ENCODE data around the gene SPECC1L. TPM values are rescaled to one million over a fixed set of nuclear protein-coding genes. Genes with fewer than 3 reads are reported as not detected.

SPECC1L gene
- polyA plus RNA-seq, 4 donors = 44.2 to 51.1 (median 48.0) TPM

DNA sequence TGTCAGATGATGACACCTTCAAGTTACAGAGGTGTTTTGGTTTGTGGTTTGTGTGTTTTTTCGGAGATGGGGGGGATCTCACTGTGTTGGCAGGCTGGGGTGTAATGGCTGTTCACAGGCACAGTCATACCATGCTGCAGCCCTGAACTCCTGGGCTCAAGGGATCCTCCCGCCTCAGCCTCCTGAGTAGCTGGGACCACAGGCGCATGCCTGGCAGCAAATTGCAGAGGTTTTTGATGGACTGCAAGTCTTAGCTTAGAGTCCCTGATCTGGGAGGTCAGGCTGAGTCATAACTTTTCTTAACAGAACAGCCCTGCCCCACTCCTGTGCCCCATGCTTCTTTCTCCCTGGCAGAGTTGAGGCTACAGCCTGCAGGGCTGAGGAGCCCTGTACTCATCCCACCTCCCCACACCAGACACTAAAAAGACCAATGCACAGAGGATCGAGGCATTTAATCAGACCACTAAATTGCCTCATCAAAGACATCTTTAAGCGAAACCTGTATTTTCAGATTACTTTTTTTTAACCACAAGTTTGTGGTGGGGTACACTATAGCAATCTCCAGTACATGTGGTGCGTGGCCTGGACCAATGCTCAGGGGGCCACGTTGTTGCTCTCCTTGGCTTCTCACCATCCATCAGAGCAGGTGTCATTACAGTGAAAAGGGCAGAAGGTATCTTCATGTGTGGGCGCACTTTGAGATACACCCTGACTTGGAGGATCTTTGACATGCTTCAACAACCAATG is 139.7 kb downstream of the SPECC1L start:
- no peak for DNase-seq (ENCODE audit: low read depth in 4 of 4, low spot score in 2 of 4)

DNA sequence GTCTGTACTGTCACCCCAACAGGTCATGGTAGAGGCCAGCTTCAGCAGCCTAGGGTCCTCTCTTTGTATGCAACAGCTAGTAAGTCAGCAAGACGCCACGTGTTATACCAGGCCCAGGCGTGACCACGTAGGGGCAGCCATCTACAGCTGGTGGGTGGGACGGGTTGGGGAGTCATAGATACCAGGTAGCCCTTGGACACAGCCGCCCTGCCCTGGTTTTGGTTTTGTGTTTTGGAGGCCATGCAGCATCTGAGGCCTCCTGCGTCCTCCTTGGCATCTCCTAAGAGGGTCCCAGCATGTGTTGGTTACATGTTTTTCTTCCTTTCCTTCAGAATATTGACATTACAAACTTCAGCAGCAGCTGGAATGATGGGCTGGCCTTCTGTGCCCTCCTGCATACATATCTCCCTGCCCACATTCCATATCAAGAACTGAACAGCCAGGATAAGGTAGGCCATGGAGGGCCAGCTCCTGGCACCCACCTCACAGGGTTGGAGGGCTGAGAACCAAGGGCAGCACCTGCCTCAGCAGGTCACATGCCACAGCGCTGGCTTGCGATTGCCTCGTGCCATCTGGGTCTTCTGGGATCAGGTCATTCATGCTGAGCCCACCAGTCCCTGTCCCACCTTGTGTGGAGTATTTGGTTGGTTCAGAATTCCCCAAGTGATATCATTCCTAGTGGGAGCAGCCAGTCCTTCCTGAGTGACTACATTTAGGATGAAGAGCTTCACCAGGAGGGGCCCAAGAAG is 140.8 kb downstream of the SPECC1L start:
- DNase-seq (ENCODE audit: low read depth in 4 of 4, low spot score in 2 of 4) = no peak

- DNase-seq (ENCODE audit: low read depth in 4 of 4, low spot score in 2 of 4) = no peak
These were observed 141.6 kb downstream of the SPECC1L start for GRCh38 chr22:24412274-24412673.

DNA sequence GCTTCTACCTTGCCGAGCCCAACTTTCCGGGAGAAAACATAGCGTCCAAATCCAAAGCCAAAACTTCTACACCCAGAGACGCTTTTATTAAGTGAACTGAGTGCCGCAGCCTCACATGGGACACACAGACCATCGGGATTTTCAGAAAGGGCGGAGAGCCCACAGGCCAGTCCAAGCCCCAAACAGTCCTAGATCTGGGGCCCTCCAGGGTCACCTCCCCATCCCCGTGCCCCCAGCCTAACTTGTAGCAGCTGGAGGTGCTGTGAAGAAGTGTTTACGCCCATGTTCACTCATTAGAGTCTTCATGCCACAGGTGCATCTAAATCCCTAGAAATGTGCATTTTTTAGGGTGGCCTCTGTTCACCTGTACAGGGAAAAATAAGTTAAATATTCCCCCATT is 142.6 kb downstream of the SPECC1L start:
- no peak for DNase-seq (ENCODE audit: low read depth in 4 of 4, low spot score in 2 of 4)

DNA sequence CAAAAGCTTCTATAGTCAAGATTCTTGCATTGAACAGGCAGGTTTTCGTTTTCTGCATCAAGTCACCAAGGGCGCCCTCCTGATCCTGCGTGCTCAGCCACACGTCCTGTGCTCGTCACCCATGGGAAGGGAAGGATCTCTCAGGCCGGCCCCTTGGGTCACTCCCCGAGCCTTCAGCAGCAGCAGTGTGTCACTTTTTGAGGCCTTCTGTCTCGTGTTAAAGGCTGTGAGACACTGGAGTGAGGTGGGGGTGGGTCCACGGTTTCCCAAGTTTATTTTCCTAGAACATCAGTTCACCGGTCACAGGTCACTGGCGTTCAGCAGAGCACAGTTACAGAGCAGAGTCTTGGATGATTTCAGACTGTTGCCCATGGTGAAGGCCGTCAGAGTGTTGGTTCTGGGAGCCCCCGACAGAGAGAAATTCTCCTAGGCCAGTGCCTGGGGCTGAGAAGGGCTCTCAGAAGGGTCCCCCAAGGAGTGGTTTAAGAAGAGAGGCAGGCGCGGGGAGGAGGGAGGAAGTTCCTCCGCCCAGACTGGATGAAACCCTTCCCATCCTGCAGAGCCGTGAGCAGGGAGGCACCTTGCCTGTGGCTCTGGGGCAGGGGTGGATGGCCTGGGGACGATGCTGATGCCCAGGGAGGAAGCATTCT is 143.2 kb downstream of the SPECC1L start:
- no peak for DNase-seq (ENCODE audit: low read depth in 4 of 4, low spot score in 2 of 4)

DNA sequence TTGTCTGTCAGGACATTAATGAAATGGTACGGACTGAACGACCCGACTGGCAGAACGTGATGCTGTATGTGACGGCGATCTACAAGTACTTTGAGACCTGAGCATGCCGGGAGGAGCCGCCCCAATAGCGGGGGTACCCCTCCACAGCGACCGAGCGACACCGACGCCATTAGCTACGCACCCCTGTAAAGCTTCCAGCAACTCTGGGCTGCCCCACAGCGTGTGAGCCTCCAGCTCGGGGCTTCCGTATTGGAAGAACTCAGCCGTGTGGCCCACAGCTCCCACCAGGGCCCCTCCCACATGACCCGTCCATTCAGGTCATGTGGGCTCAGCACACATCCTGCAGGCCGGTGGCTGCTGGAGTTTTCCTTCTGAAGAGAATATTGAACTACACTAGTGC is 143.9 kb downstream of the SPECC1L start:
- DNase-seq (ENCODE audit: low read depth in 4 of 4, low spot score in 2 of 4) = no peak

- no peak for DNase-seq (ENCODE audit: low read depth in 4 of 4, low spot score in 2 of 4)
These were observed 144.6 kb downstream of the SPECC1L start for GRCh38 chr22:24414984-24415945.

GRCh38 chr22:24416095-24416494 is 145.5 kb downstream of the SPECC1L start:
- no peak for DNase-seq (ENCODE audit: low read depth in 4 of 4, low spot score in 2 of 4)

GRCh38 chr22:24416611-24417010 is 146.0 kb downstream of the SPECC1L start:
- no peak for DNase-seq (ENCODE audit: low read depth in 4 of 4, low spot score in 2 of 4)

DNA sequence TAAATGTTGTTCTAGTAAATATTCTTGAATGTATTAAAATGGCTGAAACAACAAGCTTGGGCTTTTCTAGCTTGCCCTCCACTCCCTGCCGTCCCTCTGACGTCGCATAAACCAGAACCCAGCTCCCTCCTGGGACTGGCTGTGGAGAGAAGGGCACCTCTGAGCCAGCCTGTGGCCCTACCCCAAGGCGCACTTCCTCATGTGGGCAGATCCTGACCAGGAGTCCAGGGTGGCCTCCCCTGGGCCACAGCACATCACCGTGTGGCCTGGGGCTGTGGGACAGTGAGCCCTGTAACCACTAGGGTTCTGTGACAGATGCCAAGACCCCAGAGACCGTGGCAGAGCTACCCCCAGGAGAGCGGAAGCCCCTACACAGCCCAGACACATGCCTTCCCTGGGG is 146.6 kb downstream of the SPECC1L start:
- no peak for DNase-seq (ENCODE audit: low read depth in 4 of 4, low spot score in 2 of 4)

GRCh38 chr22:24417901-24418641 is 147.4 kb downstream of the SPECC1L start:
- DNase-seq (ENCODE audit: low read depth in 4 of 4, low spot score in 2 of 4) = no peak

- DNase-seq (ENCODE audit: low read depth in 4 of 4, low spot score in 2 of 4) = no peak
These were observed 148.3 kb downstream of the SPECC1L start for GRCh38 chr22:24418786-24419474.

- no peak for DNase-seq (ENCODE audit: low read depth in 4 of 4, low spot score in 2 of 4)
These were observed 148.8 kb downstream of the SPECC1L start for GRCh38 chr22:24419475-24419850.

DNA sequence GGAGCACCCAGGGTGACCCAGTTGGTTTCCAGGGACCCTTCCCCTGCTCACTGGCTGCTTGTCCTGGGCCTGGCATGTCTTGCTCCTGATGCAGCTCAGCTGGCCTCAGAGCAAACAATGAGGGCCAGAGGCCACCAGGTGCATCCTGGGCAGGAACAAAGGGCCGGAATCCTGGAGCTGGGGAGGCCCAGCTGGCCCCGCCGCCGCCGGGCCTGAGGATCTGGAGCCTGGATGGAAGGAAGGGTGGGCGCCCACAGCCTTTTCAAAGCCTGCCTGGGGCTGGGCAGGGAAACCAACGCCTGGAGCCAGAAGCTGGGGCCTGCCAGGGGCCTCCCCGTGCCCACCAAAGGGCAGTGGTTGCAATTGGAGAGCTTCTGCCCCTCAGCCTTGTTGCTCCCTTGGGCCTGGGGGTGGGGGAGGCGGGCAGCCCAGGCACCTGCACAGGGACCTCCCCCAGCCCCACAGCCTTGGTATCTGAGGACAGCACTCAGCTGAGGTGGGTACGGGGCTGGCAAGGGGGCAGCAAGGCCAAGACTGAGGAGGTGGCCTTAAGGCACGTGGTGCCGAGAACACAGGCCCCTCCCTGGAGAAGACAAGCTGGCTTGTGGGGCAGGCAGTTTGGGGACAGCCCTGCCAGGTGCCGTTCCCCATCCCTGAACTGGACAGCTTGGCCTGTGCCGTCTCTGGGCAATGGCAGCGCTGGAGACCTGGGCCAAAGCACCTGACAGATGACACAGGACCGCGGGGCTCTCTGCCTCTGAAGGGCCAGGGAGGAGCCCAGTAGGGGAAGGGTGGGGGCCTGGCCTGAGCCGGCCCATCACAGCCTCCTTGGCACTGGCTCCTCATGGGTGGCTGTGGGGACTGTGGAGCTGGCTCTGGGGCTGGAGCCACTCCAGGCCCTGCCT is 149.7 kb downstream of the SPECC1L start:
- DNase-seq (ENCODE audit: low read depth in 4 of 4, low spot score in 2 of 4) = no peak

DNA sequence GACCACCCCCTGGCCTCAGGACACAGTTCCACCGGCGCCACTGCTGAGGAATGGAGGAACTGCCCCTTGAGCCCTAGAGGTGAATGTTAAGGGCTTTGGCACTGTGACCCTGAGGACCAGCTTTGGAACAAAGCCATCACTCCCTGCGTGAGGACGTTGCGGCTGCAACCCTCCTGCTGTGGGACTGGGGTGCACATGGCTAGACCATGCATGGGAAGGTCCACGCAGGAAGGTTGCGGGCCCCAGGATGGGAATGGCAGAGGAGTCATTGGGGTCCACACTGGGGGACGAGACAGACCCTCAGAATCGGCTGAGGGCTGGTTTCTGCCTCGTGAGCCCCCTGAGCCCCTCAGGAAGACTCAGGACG is 150.3 kb downstream of the SPECC1L start:
- no peak for DNase-seq (ENCODE audit: low read depth in 4 of 4, low spot score in 2 of 4)

DNA sequence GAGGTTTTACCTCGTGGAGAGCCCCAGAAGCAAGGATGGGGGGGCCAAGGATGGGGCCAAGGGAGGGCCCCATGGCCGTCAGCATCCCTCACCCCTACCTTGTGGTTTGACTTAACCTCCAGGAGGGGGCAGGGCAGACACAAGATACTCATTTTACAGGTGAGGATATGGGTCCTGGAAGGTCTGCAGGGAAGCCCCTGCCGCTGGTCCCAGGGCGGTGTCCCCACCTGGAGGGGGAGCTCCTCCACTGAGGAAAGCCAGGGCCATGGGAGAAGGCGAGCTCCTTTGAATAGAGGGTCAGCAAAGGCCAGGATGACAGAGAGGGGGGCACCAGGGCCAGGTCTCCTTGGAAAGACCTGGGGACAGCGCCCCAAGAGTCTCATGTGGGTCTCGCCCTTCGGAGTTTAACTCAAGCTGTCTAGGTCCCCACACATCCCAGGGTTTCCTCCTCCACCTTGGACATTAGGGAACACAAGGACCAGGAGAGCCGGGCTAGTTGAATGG is 150.8 kb downstream of the SPECC1L start:
- no peak for DNase-seq (ENCODE audit: low read depth in 4 of 4, low spot score in 2 of 4)

- no peak for DNase-seq (ENCODE audit: low read depth in 4 of 4, low spot score in 2 of 4)
These were observed 151.6 kb downstream of the SPECC1L start for GRCh38 chr22:24422102-24422665.

DNA sequence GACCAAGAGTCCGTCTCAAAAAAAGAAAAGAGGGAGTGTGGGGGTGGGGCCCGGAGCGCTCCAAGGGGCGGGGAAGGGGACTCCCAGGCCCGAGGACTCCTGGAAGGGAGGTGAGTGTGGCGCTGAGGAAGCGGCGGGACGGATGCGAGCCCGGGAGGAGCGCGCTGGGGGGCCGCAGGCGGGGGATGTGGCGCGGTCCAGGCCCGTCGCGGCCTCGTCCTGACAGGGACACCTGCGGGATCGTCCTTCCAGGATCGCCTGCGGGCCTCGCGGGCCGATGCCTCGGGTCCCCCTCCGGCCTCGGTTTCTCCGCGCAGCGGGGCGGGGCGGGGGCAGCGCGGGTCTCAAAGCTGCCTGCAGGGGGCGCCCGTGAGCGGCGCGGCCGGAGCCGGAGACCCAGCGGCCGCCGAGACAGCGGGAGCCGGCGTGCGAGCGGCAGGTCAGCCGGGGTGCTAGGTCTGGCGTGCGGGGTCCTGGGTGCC is 152.9 kb downstream of the SPECC1L start:
- DNase-seq (ENCODE audit: low read depth in 4 of 4, low spot score in 2 of 4) = no peak

Measured in left renal cortex interstitium (tissue), 4 donors.